Choroid plexus epithelial cell (primary cell): ENCODE measurements around the gene ERP27.

Source experiments
- DNase-seq: peaks from one replicate; pipeline ENCODE4 v3.0.0-alpha.2; 2010; ENCODE audit warnings: low read depth
- H3K4me3 ChIP-seq: 2 replicates; pipeline ENCODE4 v1.5.1; 2011; ENCODE audit warnings: low read depth, mild to moderate bottlenecking, control low read depth, low read length, moderate library complexity
- TF ChIP-seq, protein P1 (sequence below): conservative IDR thresholded peaks from 2 replicates; pipeline ENCODE4 v1.5.1; 2011; ENCODE audit warnings: low read depth, mild to moderate bottlenecking, control low read depth, inconsistent platforms, low read length, moderate library complexity

Gene ERP27

DNA sequence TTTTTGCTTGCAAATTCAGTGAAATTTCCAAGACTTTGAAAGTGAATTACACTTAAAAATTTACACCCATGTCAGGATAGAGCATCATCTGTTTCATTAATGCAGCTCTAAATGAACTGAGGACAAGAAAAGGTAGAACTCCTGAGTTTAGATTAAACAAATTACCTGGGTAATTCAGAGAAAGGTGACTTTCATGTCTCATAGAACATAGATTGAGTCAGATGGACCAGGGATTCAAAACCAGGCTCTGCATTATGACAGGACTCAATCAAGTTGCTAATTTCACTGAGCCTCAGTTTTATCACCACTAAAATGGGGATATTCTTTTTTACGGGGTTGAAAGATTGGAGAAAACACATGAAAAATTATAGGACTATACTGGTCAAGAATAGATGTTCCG is 18.6 kb upstream of the ERP27 start:
- TF ChIP-seq, protein P1, sequence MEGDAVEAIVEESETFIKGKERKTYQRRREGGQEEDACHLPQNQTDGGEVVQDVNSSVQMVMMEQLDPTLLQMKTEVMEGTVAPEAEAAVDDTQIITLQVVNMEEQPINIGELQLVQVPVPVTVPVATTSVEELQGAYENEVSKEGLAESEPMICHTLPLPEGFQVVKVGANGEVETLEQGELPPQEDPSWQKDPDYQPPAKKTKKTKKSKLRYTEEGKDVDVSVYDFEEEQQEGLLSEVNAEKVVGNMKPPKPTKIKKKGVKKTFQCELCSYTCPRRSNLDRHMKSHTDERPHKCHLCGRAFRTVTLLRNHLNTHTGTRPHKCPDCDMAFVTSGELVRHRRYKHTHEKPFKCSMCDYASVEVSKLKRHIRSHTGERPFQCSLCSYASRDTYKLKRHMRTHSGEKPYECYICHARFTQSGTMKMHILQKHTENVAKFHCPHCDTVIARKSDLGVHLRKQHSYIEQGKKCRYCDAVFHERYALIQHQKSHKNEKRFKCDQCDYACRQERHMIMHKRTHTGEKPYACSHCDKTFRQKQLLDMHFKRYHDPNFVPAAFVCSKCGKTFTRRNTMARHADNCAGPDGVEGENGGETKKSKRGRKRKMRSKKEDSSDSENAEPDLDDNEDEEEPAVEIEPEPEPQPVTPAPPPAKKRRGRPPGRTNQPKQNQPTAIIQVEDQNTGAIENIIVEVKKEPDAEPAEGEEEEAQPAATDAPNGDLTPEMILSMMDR: no peak
- DNase-seq: no peak
- no peak overlapping the region for H3K4me3 ChIP-seq

DNA sequence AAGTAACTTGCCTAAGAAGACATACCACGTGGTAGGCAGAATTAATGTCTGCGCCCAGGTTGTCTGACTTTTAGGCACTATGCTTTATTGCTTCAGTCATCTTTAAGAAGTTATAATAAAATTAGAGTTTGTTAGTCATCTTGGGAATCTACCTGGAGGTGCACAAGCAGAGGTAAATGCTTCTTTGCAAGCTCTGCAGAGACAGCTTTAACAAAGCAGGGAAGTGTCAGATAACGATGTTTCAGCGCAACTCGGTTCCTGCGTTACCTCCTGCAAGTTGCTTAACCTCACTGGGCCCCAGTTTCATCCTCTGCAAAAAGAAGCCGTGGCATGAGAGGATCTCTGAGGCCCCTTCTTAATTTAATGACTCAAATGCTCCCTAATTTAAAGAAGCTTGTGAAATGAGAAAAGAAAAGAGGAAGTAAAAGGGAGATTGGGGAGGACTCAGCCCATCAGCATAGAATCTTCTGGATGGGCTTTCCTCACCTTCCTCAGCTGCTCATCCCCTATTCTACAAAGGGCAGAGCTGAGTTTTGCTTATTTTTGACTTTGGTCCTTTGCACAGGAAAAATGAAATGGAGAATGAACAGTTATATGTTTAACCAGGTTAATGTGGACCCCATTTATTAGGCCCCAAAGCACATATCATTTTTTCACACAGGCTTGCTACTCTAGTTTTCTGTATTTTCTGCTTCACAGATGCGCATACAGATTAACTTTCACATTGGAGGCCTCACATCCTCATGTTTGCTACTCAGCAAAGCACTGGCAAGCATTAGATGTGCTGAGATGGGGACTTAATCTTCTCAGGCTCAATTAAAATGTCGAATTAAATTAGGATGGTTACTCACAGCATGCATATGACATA is 17.9 kb upstream of the ERP27 start:
- DNase-seq: no peak
- TF ChIP-seq, protein P1: no peak
- H3K4me3 ChIP-seq: no peak overlapping the region

DNA sequence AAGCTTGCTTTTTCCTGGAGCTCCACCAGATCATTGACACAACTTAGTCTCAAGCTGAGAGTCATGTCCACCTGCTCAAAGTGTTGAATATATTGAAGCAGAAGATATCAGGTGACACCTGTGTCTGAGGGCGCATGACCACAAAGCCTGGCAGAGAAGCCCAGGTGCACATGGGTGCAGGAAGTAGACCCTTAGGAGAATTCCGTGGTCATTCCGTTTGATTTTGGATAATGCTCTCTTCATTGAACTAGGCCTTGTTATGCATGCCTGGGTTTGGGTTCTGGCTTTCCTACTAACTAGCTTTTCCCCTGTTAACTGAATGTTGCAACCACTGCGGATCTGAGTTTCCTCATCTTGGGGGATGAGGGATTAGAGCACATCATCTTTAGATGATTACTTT is 15.9 kb upstream of the ERP27 start:
- H3K4me3 ChIP-seq: no peak overlapping the region
- DNase-seq: no peak
- TF ChIP-seq, protein P1: no peak

- TF ChIP-seq, protein P1: no peak
These were observed 15.4 kb upstream of the ERP27 start for GRCh38 chr12:14953752-14954151.

GRCh38 chr12:14952299-14952921 is 14.1 kb upstream of the ERP27 start:
- peak; percentile 98 for DNase-seq
- TF ChIP-seq, protein P1: no peak
- H3K4me3 ChIP-seq: no peak overlapping the region

More at GRCh38 chr12:14953752-14954151, 15.4 kb upstream of the ERP27 start:
- H3K4me3 ChIP-seq: no peak overlapping the region
- no peak for DNase-seq

DNA sequence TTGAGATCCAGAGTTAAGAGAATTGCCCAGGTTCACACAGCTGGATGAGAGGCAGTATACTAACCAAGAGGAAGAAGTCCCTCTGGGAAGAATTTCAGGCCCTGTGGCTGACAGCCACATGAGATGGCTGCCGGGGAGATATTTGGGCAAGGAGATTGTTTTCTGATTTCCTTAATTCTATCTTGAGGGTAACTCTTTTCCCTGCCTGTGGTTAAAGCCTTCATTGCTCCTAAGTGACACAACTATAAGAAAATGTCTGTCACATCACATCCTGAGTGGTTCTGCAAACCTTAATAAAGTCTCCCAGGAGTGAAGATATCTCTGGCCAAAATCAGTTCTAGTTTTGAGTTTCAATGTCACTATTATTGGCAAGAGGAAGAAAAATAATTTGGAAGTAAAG is 13.5 kb upstream of the ERP27 start:
- no peak for DNase-seq
- H3K4me3 ChIP-seq: no peak overlapping the region
- TF ChIP-seq, protein P1: no peak
